HCT116 (cell line): ENCODE data around the gene ARRDC5. TPM values are rescaled to one million over a fixed set of nuclear protein-coding genes. Genes with fewer than 3 reads are reported as not detected.
A peak's percentile ranks its signal among the peaks of the same experiment; 100 is the strongest.

Source experiments
- ATAC-seq: fragments of 200-7000 bp; cut with Tn5 transposase; 2 replicates; pipeline ENCODE4 v1.9.1; 2020; ENCODE audit warnings: mild to moderate bottlenecking, moderate library complexity
- BruUV-seq: library from RNA; stranded (reverse); fragments of 400-500 nt; replicated peaks from 2 replicates; lab custom pipeline; 2021; lab: Mats Ljungman, UMichigan
- CTCF ChIA-PET: fragments of 300-600 bp; sonication (Branson Sonifier 250); formaldehyde crosslinking; loops from one replicate; lab custom pipeline; 2021; ENCODE audit warnings: antibody characterized with exemption; lab: Charles Lee
- POLR2A ChIA-PET: fragments of 300-600, 350-600 bp; sonication (Branson Sonifier 250); formaldehyde crosslinking; loops from one replicate; lab custom pipeline; 2021; ENCODE audit warnings: antibody characterized with exemption; lab: Charles Lee
- RAD21 ChIA-PET, 2 experiments: fragments of 300-600 bp; sonication (Branson Sonifier 250); formaldehyde crosslinking; loops; one replicate each; lab custom pipeline; 2023; ENCODE audit warnings: low total read pairs in 2 of 2; ENCODE audit not compliant: uncharacterized antibody in 2 of 2, unreplicated experiment in 2 of 2, low non-redundant PET in 1 of 2; lab: Charles Lee
- DNase-seq: peaks from one replicate; pipeline ENCODE4 v3.0.0-alpha.2; 2010; ENCODE audit warnings: low read depth, low spot score
- H2AFZ ChIP-seq: fragments of 200-600 bp; shearing (Covaris generic), sonication (generic); 2 replicates; pipeline ENCODE4 v1.6.1; 2017; ENCODE audit warnings: low read depth, mixed run types, mixed read lengths, antibody characterized with exemption, low read length; ENCODE audit not compliant: poor library complexity, severe bottlenecking
- H3K27ac ChIP-seq: 2 replicates; pipeline ENCODE4 v1.5.1; 2012; ENCODE audit warnings: low read depth, low read length
- H3K27me3 ChIP-seq: fragments of 200-600 bp; sonication (generic); 2 replicates; pipeline ENCODE4 v1.6.1; 2016; ENCODE audit warnings: mixed run types, low read length, mixed read lengths; ENCODE audit not compliant: insufficient read depth
- H3K36me3 ChIP-seq, 2 experiments: fragments of 200-500 bp in 1 of 2; fragments of 200-600 bp in 1 of 2; sonication (Bioruptor generic) in 1 of 2; sonication (generic) in 1 of 2; 2 replicates each; pipeline versions ENCODE4 v1.5.1 to v1.6.1; 2014 to 2016; ENCODE audit warnings: low read length in 2 of 2, inconsistent platforms in 1 of 2, mixed read lengths in 1 of 2, mixed run types in 1 of 2; ENCODE audit not compliant: insufficient read depth in 2 of 2, control insufficient read depth in 1 of 2
- H3K4me1 ChIP-seq, 2 experiments: fragments of 200-600 bp in 1 of 2; sonication (generic) in 1 of 2; 2 replicates each; pipeline versions ENCODE4 v1.5.1 to v1.6.1; 2012 to 2017; ENCODE audit warnings: low read length in 2 of 2, inconsistent platforms in 1 of 2, mild to moderate bottlenecking in 1 of 2, mixed read lengths in 1 of 2, mixed run types in 1 of 2, moderate library complexity in 1 of 2; ENCODE audit not compliant: insufficient read depth in 2 of 2, control insufficient read depth in 1 of 2
- H3K4me2 ChIP-seq: fragments of 200-600 bp; sonication (generic); 2 replicates; pipeline ENCODE4 v1.6.1; 2017; ENCODE audit warnings: mixed run types, low read length, mixed read lengths
- H3K4me3 ChIP-seq, 2 experiments: fragments of 200-600 bp in 1 of 2; sonication (generic) in 1 of 2; replicated peaks in 1 of 2; 2 replicates each; pipeline ENCODE4 v1.5.1; 2011 to 2016; ENCODE audit warnings: low read length in 2 of 2, control low read depth in 1 of 2, low read depth in 1 of 2, mild to moderate bottlenecking in 1 of 2, mixed read lengths in 1 of 2, mixed run types in 1 of 2
- H3K79me2 ChIP-seq: fragments of 200-600 bp; sonication (generic); 2 replicates; pipeline ENCODE4 v1.6.1; 2017; ENCODE audit warnings: mild to moderate bottlenecking, mixed run types, low read length, moderate library complexity, mixed read lengths; ENCODE audit not compliant: insufficient read depth
- H3K9ac ChIP-seq: fragments of 200-600 bp; sonication (generic); 2 replicates; pipeline ENCODE4 v1.6.1; 2016; ENCODE audit warnings: low read length, mixed read lengths
- H3K9me2 ChIP-seq: fragments of 200-600 bp; sonication (generic), shearing (Covaris generic); 2 replicates; pipeline ENCODE4 v1.6.1; 2017; ENCODE audit warnings: mixed run types, mild to moderate bottlenecking, moderate library complexity; ENCODE audit not compliant: insufficient read depth
- H3K9me3 ChIP-seq, 2 experiments: fragments of 200-500 bp in 1 of 2; fragments of 200-600 bp in 1 of 2; sonication (Bioruptor generic) in 1 of 2; sonication (generic) in 1 of 2; 2 replicates each; pipeline ENCODE4 v1.6.1; 2014 to 2017; ENCODE audit warnings: low read length in 2 of 2, mixed read lengths in 2 of 2, inconsistent platforms in 1 of 2, low read depth in 1 of 2, mild to moderate bottlenecking in 1 of 2, mixed run types in 1 of 2, moderate library complexity in 1 of 2; ENCODE audit not compliant: control insufficient read depth in 1 of 2, insufficient read depth in 1 of 2
- H4K20me1 ChIP-seq: fragments of 200-600 bp; sonication (generic), shearing (Covaris generic); 2 replicates; pipeline ENCODE4 v1.6.1; 2017; ENCODE audit warnings: mixed run types, mild to moderate bottlenecking, moderate library complexity; ENCODE audit not compliant: insufficient read depth
- CBX3 ChIP-seq: IDR thresholded peaks from 2 replicates; pipeline ENCODE4 v1.6.1; 2012; ENCODE audit warnings: low read depth
- EGR1 ChIP-seq: IDR thresholded peaks from 2 replicates; pipeline ENCODE4 v1.6.1; 2012; ENCODE audit warnings: low read depth
- FOSL1 ChIP-seq: IDR thresholded peaks from 2 replicates; pipeline ENCODE4 v1.6.1; 2012; ENCODE audit warnings: low read depth
- POLR2A ChIP-seq: IDR thresholded peaks from 2 replicates; pipeline ENCODE4 v1.7.0; 2011; ENCODE audit warnings: borderline replicate concordance; ENCODE audit not compliant: insufficient read depth, insufficient read length; ENCODE audit errors: extremely low read depth
- ZFX ChIP-seq: fragments of 450-650 bp; IDR thresholded peaks from 2 replicates; pipeline ENCODE4 v1.6.1; 2017
- intact Hi-C: fragments of 100-400 bp; cut with micrococcal nuclease; formaldehyde crosslinking; loops from 2 replicates; pipeline ENCODE4 v1.10.0; 2022
- total RNA-seq: library from RNA; stranded (reverse); gene quantifications from one replicate; pipeline ENCODE4 v1.2.1, GENCODE V29; 2021; ENCODE audit not compliant: unreplicated experiment
- TF ChIP-seq, protein P1 (sequence below): IDR thresholded peaks from 2 replicates; pipeline ENCODE4 v1.6.1; 2012

Gene ARRDC5
- total RNA-seq, 1 experiment from 2014 or later: not detected

DNA sequence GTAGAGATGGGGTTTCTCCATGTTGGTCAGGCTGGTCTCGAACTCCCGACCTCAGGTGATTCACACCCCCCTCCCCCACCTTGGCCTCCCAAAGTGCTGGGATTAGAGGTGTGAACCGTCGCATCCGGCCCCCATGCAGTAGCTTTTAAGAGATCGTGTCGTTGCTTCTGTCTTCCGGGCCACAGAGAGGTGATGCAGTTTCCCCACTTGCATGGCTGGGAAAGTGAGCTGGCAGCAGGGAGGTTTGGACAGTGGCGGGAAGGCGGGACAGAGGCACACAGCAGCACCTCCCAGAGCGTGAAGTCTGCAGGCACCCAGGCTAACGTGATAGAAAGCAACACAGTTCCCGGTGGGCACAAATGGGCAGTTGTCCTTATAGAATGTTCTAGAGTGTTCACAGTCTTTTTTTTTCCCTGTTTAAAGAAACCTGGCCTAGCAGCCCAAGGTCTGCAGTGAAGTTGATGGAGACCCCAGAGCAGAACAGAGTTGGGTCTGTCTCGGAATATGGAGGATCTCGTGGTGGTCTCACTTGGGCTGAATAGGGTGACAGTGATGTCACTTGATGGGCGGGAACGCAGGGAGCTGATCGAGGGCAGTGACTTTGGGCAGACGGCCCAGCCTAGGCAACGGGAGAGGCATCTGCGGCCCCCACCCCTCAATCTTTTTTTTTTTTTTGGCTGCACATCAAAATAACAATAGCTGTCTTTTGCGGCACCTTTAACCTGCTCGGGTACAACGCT lies 11.5 kb upstream of the ARRDC5 start:
- POLR2A ChIA-PET: interaction anchor here (0.6 to 6.3 kb wide), 3 partner anchors 9 to 45 kb away, joined by 3 to 54 read pairs (median 5); partner anchors contain the start of gene PLIN3
- DNase-seq: no peak
- peak overlapping the region; percentile 100 for H3K4me2 ChIP-seq
- TF ChIP-seq POLR2A (no peak), FOSL1 (no peak), EGR1 (no peak), CBX3 (no peak), ZFX (no peak)
- TF ChIP-seq, protein P1, sequence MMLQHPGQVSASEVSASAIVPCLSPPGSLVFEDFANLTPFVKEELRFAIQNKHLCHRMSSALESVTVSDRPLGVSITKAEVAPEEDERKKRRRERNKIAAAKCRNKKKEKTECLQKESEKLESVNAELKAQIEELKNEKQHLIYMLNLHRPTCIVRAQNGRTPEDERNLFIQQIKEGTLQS: no peak
- TF ChIP-seq, all 23 proteins: peak for 0
- Histone ChIP-seq H2AFZ (no peak overlapping the region), H3K9ac (peak overlapping the region; percentile 98), H3K9me3 (no peaks in the 10 kb centered on the region), H3K4me3 (peak overlapping the region in 1 of 2 experiments; percentile 47; a peak in 2 of 4 replicates), H3K36me3 (peaks cover 2 to 53% of the 10 kb centered on the region in 2 experiments; a peak in 2 of 4 replicates), H3K27ac (peak overlapping the region; percentile 98), H3K4me1 (peaks cover 53 to 79% of the 10 kb centered on the region in 2 experiments), H3K9me2 (no peaks in the 10 kb centered on the region), H3K27me3 (no peaks in the 10 kb centered on the region), H3K79me2 (peaks cover 88% of the 10 kb centered on the region), H4K20me1 (peaks cover 22% of the 10 kb centered on the region; the same call in 1 of the 2 replicates)
- ChIA-PET CTCF (interaction anchor here (1.2 to 4.3 kb wide), 5 partner anchors 43 to 124 kb away, joined by 3 to 55 read pairs (median 4); no protein-coding TSS in a partner anchor), RAD21 (interaction anchor here in 1 of 2 experiments (0.6 kb wide), 1 partner anchor 74 kb away, joined by 5 read pairs; no protein-coding TSS in a partner anchor)
- BruUV-seq: no TSS peak
- ATAC-seq: no peak
- intact Hi-C loops: loop anchor here (5.0 to 10.0 kb wide), 2 partner anchors 53 to 121 kb away; partner anchors contain the start of gene KDM4B
